Measurements from ENCODE around the gene ZNF366. TPM values are rescaled to one million over a fixed set of nuclear protein-coding genes. Genes with fewer than 3 reads are reported as not detected.

Gene ZNF366
- polyA plus RNA-seq, 1 donor: 3.5 TPM

GRCh38 chr5:72522607-72523006 is 15.4 kb upstream of the ZNF366 start:
- no peak for DNase-seq

- no peak for DNase-seq
Observed at GRCh38 chr5:72519111-72519510, 11.9 kb upstream of the ZNF366 start.

GRCh38 chr5:72518001-72518683 is 10.9 kb upstream of the ZNF366 start:
- no peak for DNase-seq

GRCh38 chr5:72516916-72517315 is 9.7 kb upstream of the ZNF366 start:
- no peak for DNase-seq

- DNase-seq: no peak
Observed at GRCh38 chr5:72515211-72515610, 8.0 kb upstream of the ZNF366 start.

- no peak for DNase-seq
Observed at GRCh38 chr5:72512593-72512860, 5.3 kb upstream of the ZNF366 start.

- DNase-seq: no peak
Observed at GRCh38 chr5:72511774-72512592, 4.8 kb upstream of the ZNF366 start.

GRCh38 chr5:72511366-72511765 is 4.2 kb upstream of the ZNF366 start:
- DNase-seq: no peak

GRCh38 chr5:72510610-72511181 is 3.5 kb upstream of the ZNF366 start:
- DNase-seq: no peak

GRCh38 chr5:72509401-72509800 is 2.2 kb upstream of the ZNF366 start:
- DNase-seq: no peak

- DNase-seq: no peak
Observed at GRCh38 chr5:72508241-72509170, 1.3 kb upstream of the ZNF366 start.

- DNase-seq: no peak
Observed at GRCh38 chr5:72507907-72508238, 663 bp upstream of the ZNF366 start.

GRCh38 chr5:72506158-72506549 is 1.1 kb downstream of the ZNF366 start:
- no peak for DNase-seq

- no peak for DNase-seq
Observed at GRCh38 chr5:72505539-72506157, 1.6 kb downstream of the ZNF366 start.

GRCh38 chr5:72505016-72505415 is 2.2 kb downstream of the ZNF366 start:
- DNase-seq: no peak

- DNase-seq: no peak
Observed at GRCh38 chr5:72503888-72504491, 3.2 kb downstream of the ZNF366 start.

- no peak for DNase-seq
Observed at GRCh38 chr5:72501488-72501887, 5.7 kb downstream of the ZNF366 start.

- no peak for DNase-seq
Observed at GRCh38 chr5:72499730-72500129, 7.5 kb downstream of the ZNF366 start.

GRCh38 chr5:72499090-72499489 is 8.1 kb downstream of the ZNF366 start:
- DNase-seq: no peak

- no peak for DNase-seq
Observed at GRCh38 chr5:72498284-72498683, 8.9 kb downstream of the ZNF366 start.

- DNase-seq: no peak
Observed at GRCh38 chr5:72497823-72498222, 9.4 kb downstream of the ZNF366 start.

- DNase-seq: no peak
Observed at GRCh38 chr5:72495410-72495809, 11.8 kb downstream of the ZNF366 start.
